Stimulated activated CD8-positive, alpha-beta memory T cell treated with anti-CD3 and anti-CD28 coated beads, Interleukin-12 subunit alpha, Interleukin-12 subunit beta, amount 100 ng/mL, for 24 hours (primary cell): ENCODE measurements around the gene DNTTIP2.
A peak's percentile ranks its signal among the peaks of the same experiment; 100 is the strongest.
"Not testable (repeated sequence)": the region's sequence is repeated elsewhere in the genome, so short reads cannot be mapped to it uniquely, and the experiment has no call there.

Experiments used
- DNase-seq: peaks from one replicate; pipeline ENCODE4 v3.0.0-alpha.2; 2020; ENCODE audit errors: extremely low read depth

The DNTTIP2 gene

GRCh38 chr1:93877529-93877928 is 1.5 kb downstream of the DNTTIP2 start:
- DNase-seq, result no peak

- DNase-seq, result no peak
These were observed 2.8 kb downstream of the DNTTIP2 start for GRCh38 chr1:93876244-93876643.

GRCh38 chr1:93874025-93874651 is 4.9 kb downstream of the DNTTIP2 start:
- DNase-seq, result no peak

GRCh38 chr1:93871366-93871765 is 7.6 kb downstream of the DNTTIP2 start:
- DNase-seq, result no peak

- no peak for DNase-seq
These were observed 9.4 kb downstream of the DNTTIP2 start for GRCh38 chr1:93869653-93870052.

GRCh38 chr1:93868492-93868891 is 10.5 kb downstream of the DNTTIP2 start:
- not testable (repeated sequence) for DNase-seq

GRCh38 chr1:93865253-93865652 is 13.8 kb downstream of the DNTTIP2 start:
- DNase-seq, result no peak

GRCh38 chr1:93864175-93864574 is 14.8 kb downstream of the DNTTIP2 start:
- no peak for DNase-seq

GRCh38 chr1:93857653-93858052 is 21.4 kb downstream of the DNTTIP2 start:
- DNase-seq, result not testable (repeated sequence)

- DNase-seq, result not testable (repeated sequence)
These were observed 23.0 kb downstream of the DNTTIP2 start for GRCh38 chr1:93855983-93856382.

- no peak for DNase-seq
These were observed 25.1 kb downstream of the DNTTIP2 start for GRCh38 chr1:93853940-93854339.

GRCh38 chr1:93851878-93852277 is 27.1 kb downstream of the DNTTIP2 start:
- DNase-seq, result no peak

- no peak for DNase-seq
These were observed 27.7 kb downstream of the DNTTIP2 start for GRCh38 chr1:93851327-93851712.

GRCh38 chr1:93850687-93851326 is 28.2 kb downstream of the DNTTIP2 start:
- not testable (repeated sequence) for DNase-seq

GRCh38 chr1:93848350-93848883 is 30.6 kb downstream of the DNTTIP2 start:
- no peak for DNase-seq

GRCh38 chr1:93847811-93848288 is 31.2 kb downstream of the DNTTIP2 start:
- DNase-seq, result no peak

GRCh38 chr1:93846992-93847810 is 31.8 kb downstream of the DNTTIP2 start:
- peak; percentile 66 for DNase-seq

- peak; percentile 60 for DNase-seq
These were observed 32.6 kb downstream of the DNTTIP2 start for GRCh38 chr1:93846206-93846991.

- no peak for DNase-seq
These were observed 33.3 kb downstream of the DNTTIP2 start for GRCh38 chr1:93845538-93846205.

GRCh38 chr1:93844262-93845045 is 34.6 kb downstream of the DNTTIP2 start:
- DNase-seq, result no peak
